Activated naive CD8-positive, alpha-beta T cell treated with anti-CD3 and anti-CD28 coated beads, Interleukin-2, amount 50 U/mL, for 24 hours (primary cell): ENCODE results near the gene P3H2.

Source experiments
- ATAC-seq: fragments of 150-1000 bp; cut with Tn5 transposase; one replicate; pipeline ENCODE4 v1.10.0; 2021
- DNase-seq: peaks from one replicate; pipeline ENCODE4 v3.0.0; 2021
- H3K27ac Mint-ChIP-seq: one replicate; pipeline ENCODE4 v1.8.0; 2021; ENCODE audit warnings: mild to moderate bottlenecking, mixed read lengths
- H3K27me3 Mint-ChIP-seq: one replicate; pipeline ENCODE4 v1.8.0; 2021; ENCODE audit warnings: mixed read lengths
- H3K36me3 Mint-ChIP-seq: one replicate; pipeline ENCODE4 v1.8.0; 2021; ENCODE audit warnings: low read depth, mixed read lengths
- H3K4me1 Mint-ChIP-seq: one replicate; pipeline ENCODE4 v1.8.0; 2021; ENCODE audit warnings: mixed read lengths
- H3K4me3 Mint-ChIP-seq: one replicate; pipeline ENCODE4 v1.8.0; 2021; ENCODE audit warnings: mild to moderate bottlenecking, moderate library complexity, mixed read lengths
- H3K9me3 Mint-ChIP-seq: one replicate; pipeline ENCODE4 v1.8.0; 2021; ENCODE audit warnings: mixed read lengths

P3H2 gene

GRCh38 chr3:190064659-190065058 lies 56.0 kb downstream of the P3H2 start:
- Mint-ChIP-seq H3K36me3 (no peaks in the 10 kb centered on the region), H3K27ac (no peak overlapping the region), H3K27me3 (peaks cover 1% of the 10 kb centered on the region), H3K9me3 (no peaks in the 10 kb centered on the region), H3K4me1 (no peaks in the 10 kb centered on the region), H3K4me3 (no peak overlapping the region)
- DNase-seq (no peak), ATAC-seq (no peak)

GRCh38 chr3:190064112-190064511 lies 56.6 kb downstream of the P3H2 start:
- Mint-ChIP-seq H3K4me1 (peaks cover 1% of the 10 kb centered on the region), H3K9me3 (no peaks in the 10 kb centered on the region), H3K27ac (no peak overlapping the region), H3K4me3 (no peak overlapping the region), H3K27me3 (peaks cover 1% of the 10 kb centered on the region), H3K36me3 (no peaks in the 10 kb centered on the region)
- ATAC-seq: no peak
- no peak for DNase-seq

DNA sequence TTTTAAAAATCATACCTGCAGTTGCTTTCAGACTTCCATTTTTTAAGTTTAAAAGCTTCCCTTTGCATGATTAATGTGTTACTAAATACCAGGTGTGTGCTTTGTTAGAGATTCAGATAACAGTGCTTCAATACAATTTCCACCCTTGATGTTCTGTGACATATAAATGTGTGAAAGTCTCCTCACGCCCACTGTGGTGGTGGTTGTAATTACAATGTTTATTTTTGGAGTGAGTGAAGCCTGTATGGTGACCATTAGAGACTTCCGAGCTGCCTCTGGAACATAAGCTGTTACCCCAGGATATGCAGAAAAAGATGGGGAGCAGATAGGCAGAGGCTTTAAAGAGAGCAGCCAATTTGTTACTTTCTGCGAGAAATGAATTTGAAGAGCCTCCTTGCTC lies 57.2 kb downstream of the P3H2 start:
- no peak for ATAC-seq
- no peak for DNase-seq
- Mint-ChIP-seq H3K27ac (no peak overlapping the region), H3K27me3 (peaks cover 3% of the 10 kb centered on the region), H3K36me3 (no peaks in the 10 kb centered on the region), H3K9me3 (no peaks in the 10 kb centered on the region), H3K4me1 (peaks cover 3% of the 10 kb centered on the region), H3K4me3 (no peak overlapping the region)

DNA sequence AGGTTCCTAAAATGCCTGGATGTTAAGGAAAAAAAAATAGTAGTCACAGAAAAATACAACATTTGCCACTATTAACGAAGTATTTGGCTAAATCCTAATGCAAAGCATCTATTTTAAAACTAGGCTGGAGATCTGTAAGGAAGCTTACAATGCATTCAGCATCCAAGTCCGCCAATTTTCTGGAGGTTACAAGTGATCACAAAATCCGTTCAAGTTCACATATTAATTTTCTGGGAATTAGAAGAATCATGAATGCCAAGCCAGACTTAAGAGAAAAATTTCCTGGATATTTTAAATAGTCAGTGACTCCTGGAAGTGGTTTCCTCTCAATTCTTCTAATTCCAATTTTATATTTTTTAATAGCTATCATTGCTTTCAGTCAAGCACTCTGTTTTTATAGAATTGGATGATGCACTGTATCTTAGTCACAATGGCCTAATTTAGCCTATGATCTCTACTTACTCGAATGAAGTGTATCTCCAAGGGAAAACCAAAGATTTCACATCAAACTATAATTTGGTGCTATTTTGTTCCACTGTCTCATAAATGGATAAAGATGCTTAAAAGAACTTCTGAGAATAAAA lies 60.4 kb downstream of the P3H2 start:
- Mint-ChIP-seq H3K4me1 (peaks cover 3% of the 10 kb centered on the region), H3K27me3 (peaks cover 6% of the 10 kb centered on the region), H3K4me3 (no peak overlapping the region), H3K36me3 (no peaks in the 10 kb centered on the region), H3K27ac (no peak overlapping the region), H3K9me3 (no peaks in the 10 kb centered on the region)
- DNase-seq (no peak), ATAC-seq (no peak)

- no peak for DNase-seq
- peaks cover 3% of the 10 kb centered on the region for H3K4me1 Mint-ChIP-seq
- H3K9me3 Mint-ChIP-seq: no peaks in the 10 kb centered on the region
- ATAC-seq: peak; percentile 71
- H3K27ac Mint-ChIP-seq: no peak overlapping the region
- H3K4me3 Mint-ChIP-seq: no peak overlapping the region
- no peaks in the 10 kb centered on the region for H3K36me3 Mint-ChIP-seq
- peaks cover 7% of the 10 kb centered on the region for H3K27me3 Mint-ChIP-seq
These were observed 61.5 kb downstream of the P3H2 start for GRCh38 chr3:190059242-190059590.

DNA sequence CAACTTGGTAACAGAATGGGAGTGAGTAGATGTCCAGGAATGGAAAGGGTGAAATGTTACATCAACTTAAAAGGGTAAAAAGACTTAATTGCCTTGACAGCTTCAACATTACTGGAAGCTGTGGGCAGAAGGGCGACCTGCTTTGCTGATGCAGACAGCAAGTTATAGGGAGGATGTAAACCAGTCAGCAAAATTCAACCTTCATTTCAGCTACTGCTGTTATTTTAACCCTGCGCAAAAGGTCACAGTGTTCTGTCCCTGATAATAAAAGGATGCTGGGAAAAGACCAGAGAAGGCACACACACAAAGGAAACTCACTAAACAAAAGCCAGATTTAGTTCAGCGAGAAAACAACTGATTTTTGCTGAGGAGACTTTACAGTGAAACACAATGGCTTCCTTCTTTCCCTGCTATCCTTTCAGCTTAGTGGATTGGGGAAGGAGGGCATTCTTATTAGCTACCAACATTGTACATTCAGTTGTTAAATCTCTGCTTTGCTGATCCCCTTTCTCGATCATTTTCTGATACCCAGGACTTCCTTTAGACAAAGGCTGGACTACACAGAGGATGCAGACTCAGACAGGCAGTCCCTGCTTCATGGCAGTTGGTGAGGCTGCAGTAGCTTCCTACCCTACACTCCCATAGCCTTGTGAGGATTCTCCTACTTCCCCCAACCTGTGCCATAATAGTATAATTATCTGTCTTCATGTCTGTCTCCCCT lies 62.0 kb downstream of the P3H2 start:
- no peak overlapping the region for H3K4me3 Mint-ChIP-seq
- H3K36me3 Mint-ChIP-seq: no peaks in the 10 kb centered on the region
- H3K9me3 Mint-ChIP-seq: no peaks in the 10 kb centered on the region
- DNase-seq (no peak), ATAC-seq (peak; percentile 52)
- H3K27ac Mint-ChIP-seq: no peak overlapping the region
- H3K4me1 Mint-ChIP-seq: peaks cover 3% of the 10 kb centered on the region
- peaks cover 7% of the 10 kb centered on the region for H3K27me3 Mint-ChIP-seq

DNA sequence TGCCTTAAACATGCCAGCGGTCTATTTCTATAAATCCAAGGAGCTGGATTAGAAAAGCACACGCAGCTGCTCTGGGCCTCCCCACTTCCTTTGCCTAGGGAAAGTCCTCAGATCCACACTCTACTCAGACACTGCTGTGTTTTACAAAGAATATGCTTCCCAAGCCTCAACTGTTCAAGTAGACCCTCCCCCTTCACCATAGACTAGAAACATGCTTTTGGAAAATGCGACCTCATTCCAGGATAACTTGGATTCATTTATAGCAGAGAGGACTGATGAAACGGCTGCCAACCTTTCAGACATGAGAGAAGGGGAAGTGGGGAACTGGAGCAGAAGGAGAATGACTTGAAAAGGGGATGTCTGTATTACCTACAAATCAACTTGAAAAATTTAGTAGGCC lies 64.0 kb downstream of the P3H2 start:
- ATAC-seq (no peak), DNase-seq (no peak)
- no peak overlapping the region for H3K4me3 Mint-ChIP-seq
- H3K4me1 Mint-ChIP-seq: peaks cover 3% of the 10 kb centered on the region
- H3K27ac Mint-ChIP-seq: no peak overlapping the region
- no peaks in the 10 kb centered on the region for H3K9me3 Mint-ChIP-seq
- H3K36me3 Mint-ChIP-seq: no peaks in the 10 kb centered on the region
- H3K27me3 Mint-ChIP-seq: peaks cover 7% of the 10 kb centered on the region

- Mint-ChIP-seq H3K4me3 (no peak overlapping the region), H3K9me3 (no peaks in the 10 kb centered on the region), H3K27me3 (peaks cover 7% of the 10 kb centered on the region), H3K27ac (no peak overlapping the region), H3K36me3 (no peaks in the 10 kb centered on the region), H3K4me1 (peaks cover 3% of the 10 kb centered on the region)
- DNase-seq: no peak
- no peak for ATAC-seq
These were observed 64.9 kb downstream of the P3H2 start for GRCh38 chr3:190055773-190056172.

- H3K36me3 Mint-ChIP-seq: no peaks in the 10 kb centered on the region
- H3K4me3 Mint-ChIP-seq: no peak overlapping the region
- DNase-seq (no peak), ATAC-seq (no peak)
- peaks cover 1% of the 10 kb centered on the region for H3K4me1 Mint-ChIP-seq
- peaks cover 6% of the 10 kb centered on the region for H3K27me3 Mint-ChIP-seq
- H3K27ac Mint-ChIP-seq: no peak overlapping the region
- no peaks in the 10 kb centered on the region for H3K9me3 Mint-ChIP-seq
These were observed 66.6 kb downstream of the P3H2 start for GRCh38 chr3:190053919-190054672.

DNA sequence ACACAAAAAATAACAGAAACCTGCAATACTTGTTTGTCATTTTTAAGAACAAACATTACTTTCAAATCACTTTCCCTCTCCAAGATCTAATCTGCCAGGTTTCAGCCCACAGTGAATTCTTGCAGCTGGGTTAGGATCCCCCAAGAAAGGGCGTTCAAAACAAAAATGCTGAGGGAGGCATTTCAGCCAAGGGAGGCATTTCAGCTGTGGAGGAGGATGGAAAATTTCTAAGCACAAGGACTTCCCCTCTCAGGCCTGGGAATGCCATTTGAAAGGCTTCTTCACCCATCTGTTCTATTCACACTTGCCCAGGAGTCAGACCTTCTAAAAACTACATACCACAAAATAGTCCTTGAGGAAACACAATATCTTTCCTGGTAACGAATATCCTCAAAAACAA lies 69.1 kb downstream of the P3H2 start:
- DNase-seq (no peak), ATAC-seq (no peak)
- H3K9me3 Mint-ChIP-seq: no peaks in the 10 kb centered on the region
- H3K36me3 Mint-ChIP-seq: no peaks in the 10 kb centered on the region
- no peaks in the 10 kb centered on the region for H3K4me1 Mint-ChIP-seq
- no peak overlapping the region for H3K4me3 Mint-ChIP-seq
- no peak overlapping the region for H3K27ac Mint-ChIP-seq
- peaks cover 12% of the 10 kb centered on the region for H3K27me3 Mint-ChIP-seq

- no peaks in the 10 kb centered on the region for H3K36me3 Mint-ChIP-seq
These were observed 71.7 kb downstream of the P3H2 start for GRCh38 chr3:190048932-190049441.

GRCh38 chr3:190044974-190045373 lies 75.7 kb downstream of the P3H2 start:
- DNase-seq: no peak
- Mint-ChIP-seq H3K36me3 (no peaks in the 10 kb centered on the region), H3K9me3 (no peaks in the 10 kb centered on the region), H3K4me1 (no peaks in the 10 kb centered on the region), H3K27ac (no peak overlapping the region), H3K4me3 (no peak overlapping the region), H3K27me3 (peaks cover 26% of the 10 kb centered on the region)
- no peak for ATAC-seq

More at GRCh38 chr3:190048932-190049441, 71.7 kb downstream of the P3H2 start:
- Mint-ChIP-seq H3K9me3 (no peaks in the 10 kb centered on the region), H3K27ac (no peak overlapping the region), H3K27me3 (peaks cover 17% of the 10 kb centered on the region), H3K4me3 (no peak overlapping the region), H3K4me1 (no peaks in the 10 kb centered on the region)
- DNase-seq: no peak
- no peak for ATAC-seq

DNA sequence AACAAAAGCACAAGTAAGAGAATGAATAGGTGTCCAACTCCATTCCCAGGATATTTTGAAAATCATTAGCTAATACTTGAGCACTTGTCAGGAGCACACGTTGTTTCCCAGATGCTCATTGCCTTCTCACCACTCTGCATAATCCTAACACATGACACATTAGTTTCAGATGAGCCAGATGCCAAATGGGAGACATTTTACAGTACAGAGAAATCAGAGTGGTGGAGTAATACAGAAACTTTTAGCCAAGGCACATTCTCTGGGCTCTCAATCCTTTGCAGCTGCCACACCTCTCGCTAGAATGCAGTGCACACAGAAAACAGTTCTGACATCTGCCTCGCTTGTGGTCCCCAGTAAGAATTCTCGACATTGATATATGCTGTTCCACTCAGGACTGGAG lies 76.6 kb downstream of the P3H2 start:
- H3K9me3 Mint-ChIP-seq: no peaks in the 10 kb centered on the region
- no peaks in the 10 kb centered on the region for H3K4me1 Mint-ChIP-seq
- H3K36me3 Mint-ChIP-seq: no peaks in the 10 kb centered on the region
- DNase-seq (no peak), ATAC-seq (no peak)
- no peak overlapping the region for H3K27ac Mint-ChIP-seq
- no peak overlapping the region for H3K4me3 Mint-ChIP-seq
- H3K27me3 Mint-ChIP-seq: peaks cover 29% of the 10 kb centered on the region

GRCh38 chr3:190043741-190044140 lies 77.0 kb downstream of the P3H2 start:
- Mint-ChIP-seq H3K27me3 (peaks cover 26% of the 10 kb centered on the region), H3K4me3 (no peak overlapping the region), H3K36me3 (no peaks in the 10 kb centered on the region), H3K27ac (no peak overlapping the region), H3K9me3 (no peaks in the 10 kb centered on the region), H3K4me1 (no peaks in the 10 kb centered on the region)
- ATAC-seq: no peak
- DNase-seq: no peak

DNA sequence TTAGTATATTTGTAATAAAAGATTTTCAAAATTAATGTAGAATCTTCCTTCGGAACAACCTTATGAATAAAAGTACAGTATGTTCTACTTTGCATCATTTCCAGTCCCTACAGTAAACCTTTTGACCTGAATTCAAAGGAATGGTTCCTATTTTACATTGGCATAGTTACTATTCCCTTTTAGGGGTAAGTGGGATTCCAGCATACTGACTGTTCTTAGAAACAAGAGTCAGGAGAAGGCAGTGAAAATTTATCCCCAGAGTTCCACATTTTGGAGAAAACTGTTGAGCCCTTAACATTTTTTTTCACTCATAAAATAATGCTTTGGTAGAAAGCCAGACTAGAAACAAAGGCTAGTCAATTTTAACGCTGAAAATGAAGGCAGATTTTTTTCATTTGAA lies 78.1 kb downstream of the P3H2 start:
- Mint-ChIP-seq H3K4me1 (no peaks in the 10 kb centered on the region), H3K9me3 (no peaks in the 10 kb centered on the region), H3K4me3 (no peak overlapping the region), H3K27me3 (peaks cover 25% of the 10 kb centered on the region), H3K27ac (no peak overlapping the region), H3K36me3 (no peaks in the 10 kb centered on the region)
- ATAC-seq (no peak), DNase-seq (no peak)
